Heart left ventricle (tissue), 16 donors: ENCODE data around the gene IMPG2. TPM values are rescaled to one million over a fixed set of nuclear protein-coding genes. Genes with fewer than 3 reads are reported as not detected.

ENCODE experiments used
- ATAC-seq, 4 donors: fragments of 200-7000 bp; cut with Tn5 transposase; one replicate each; pipeline ENCODE4 v1.9.1; 2020 to 2022; ENCODE audit warnings: moderate library complexity in 4 of 4, mild to moderate bottlenecking in 3 of 4, moderate number of reproducible peaks in 1 of 4
- DNase-seq, 5 donors: peaks; one replicate each; pipeline ENCODE4 v3.0.0-alpha.2; 2020
- H3K27ac ChIP-seq, 12 donors: fragments of 200-600 bp; sonication (generic) in 4 of 12; one replicate each; pipeline versions ENCODE4 v1.5.0 to v1.8.0; 2016 to 2022; ENCODE audit warnings: mild to moderate bottlenecking in 2 of 12
- H3K27me3 ChIP-seq, 9 donors: fragments of 200-600 bp; sonication (generic) in 2 of 9; one replicate each; pipeline versions ENCODE4 v1.5.1 to v1.8.0; 2016 to 2022; ENCODE audit warnings: mild to moderate bottlenecking in 3 of 9
- H3K36me3 ChIP-seq, 9 donors: fragments of 200-600 bp; sonication (generic) in 2 of 9; one replicate each; pipeline versions ENCODE4 v1.5.0 to v1.8.0; 2018 to 2022; ENCODE audit warnings: mild to moderate bottlenecking in 2 of 9
- H3K4me1 ChIP-seq, 12 donors: fragments of 200-600 bp; sonication (generic) in 4 of 12; one replicate each; pipeline versions ENCODE4 v1.5.0 to v1.8.0; 2016 to 2022; ENCODE audit warnings: mild to moderate bottlenecking in 3 of 12
- H3K4me3 ChIP-seq, 12 donors: fragments of 200-600 bp; sonication (generic) in 4 of 12; one replicate each; pipeline versions ENCODE4 v1.5.0 to v1.8.0; 2017 to 2022; ENCODE audit warnings: mild to moderate bottlenecking in 9 of 12, moderate library complexity in 4 of 12
- H3K9me3 ChIP-seq, 12 donors: fragments of 200-600 bp; sonication (generic) in 4 of 12; one replicate each; pipeline versions ENCODE4 v1.5.0 to v1.8.0; 2016 to 2022; ENCODE audit warnings: mild to moderate bottlenecking in 1 of 12
- POLR2A ChIP-seq, 2 donors: fragments of 450-650 bp; IDR thresholded peaks; one replicate each; pipeline ENCODE4 v1.6.1; 2017; ENCODE audit warnings: antibody characterized with exemption in 2 of 2, mild to moderate bottlenecking in 2 of 2, moderate library complexity in 2 of 2
- WGBS, 4 donors: extraction: QIAGEN DNeasy Blood & Tissue Kit in 2 of 4; methylation state at CpG; one replicate each; pipeline versions ENCODE4 v1.1.5 to v1.1.7; 2013 to 2018; 5-methylcytosine and 5-hydroxymethylcytosine counted together
- intact Hi-C, 10 donors: fragments of 100-400 bp; cut with DNase I; formaldehyde crosslinking; loops; one replicate each; pipeline versions ENCODE4 v1.11.1 to v1.14.2; 2022
- polyA plus RNA-seq, 2 donors: library from polyadenylated mRNA; stranded (reverse); fragments of 200-250 nt; gene quantifications; one replicate each; pipeline ENCODE4 v1.2.3, GENCODE V29; 2013
- total RNA-seq, 9 donors: library from RNA; depleted of rRNA in 2 of 9; stranded (reverse); fragments of >200 nt in 2 of 9; fragmentation: NEBNext Ultra II Directional in 3 of 9; extraction: Animal tissue kit (Norgen Biotek cat#: 25700) in 3 of 9; gene quantifications; one replicate each; pipeline versions ENCODE4 v1.1.0 to v1.2.4, GENCODE V29; 2016 to 2023
- TF ChIP-seq, protein P1 (sequence below), 12 donors: fragments of 200-600 bp; sonication (generic) in 4 of 12; IDR thresholded peaks; one replicate each; pipeline versions ENCODE4 v1.5.0 to v1.8.0; 2018 to 2022; ENCODE audit warnings: antibody characterized with exemption in 12 of 12, mild to moderate bottlenecking in 5 of 12
- donor health status: ischemic (EF 13 %, LVEDD 7.1; RV severe dilation, severe dysfunction).
- donor health status: healthy with polysubstance abuse.
- donor health status: DM: no; HTN: yes; CAD: no.
- donor health status: DM: no; HTN: no; CAD: no.
- donor health status: ischemic (EF 25% LVEDD 6.9; RV normal size, moderate dysfunction).
- donor health status: ischemic (EF 25% LVEDD 5.7; RV mildly dilated, moderate dysfunction).
- donor health status: healthy.
- donor health status: DM: yes; HTN: yes; CAD: no.
- donor health status: ischemic (EF 35%, LVEDD 5.7; RV mildly dilated, moderate dysfunction).
- donor health status: nonischemic (EF 11% LVEDD 7.7; RV severe dilation, severe dysfunction).
- donor health status: DM: yes; HTN: yes; CAD: no.
- donor health status: PGD.
- donor health status: ischemic (EF 29% LVEDD 5.4; RV normal size, mild dysfunction).
- donor health status: nonischemic (EF 23%, LVEDD 6.1; RV moderate dilation, normal function).

The IMPG2 gene
- total and polyA plus RNA-seq, 11 donors = 0.06 to 0.41 (median 0.19) TPM; not detected in 1

- Histone ChIP-seq H3K9me3 (no peaks in the 10 kb centered on the region), H3K27ac (no peak overlapping the region), H3K27me3 (no peaks in the 10 kb centered on the region), H3K4me1 (no peaks in the 10 kb centered on the region), H3K4me3 (no peak overlapping the region), H3K36me3 (no peaks in the 10 kb centered on the region)
- ATAC-seq = no peak
- DNase-seq = no peak
- intact Hi-C loops = no loop called here
- TF ChIP-seq, protein P1, sequence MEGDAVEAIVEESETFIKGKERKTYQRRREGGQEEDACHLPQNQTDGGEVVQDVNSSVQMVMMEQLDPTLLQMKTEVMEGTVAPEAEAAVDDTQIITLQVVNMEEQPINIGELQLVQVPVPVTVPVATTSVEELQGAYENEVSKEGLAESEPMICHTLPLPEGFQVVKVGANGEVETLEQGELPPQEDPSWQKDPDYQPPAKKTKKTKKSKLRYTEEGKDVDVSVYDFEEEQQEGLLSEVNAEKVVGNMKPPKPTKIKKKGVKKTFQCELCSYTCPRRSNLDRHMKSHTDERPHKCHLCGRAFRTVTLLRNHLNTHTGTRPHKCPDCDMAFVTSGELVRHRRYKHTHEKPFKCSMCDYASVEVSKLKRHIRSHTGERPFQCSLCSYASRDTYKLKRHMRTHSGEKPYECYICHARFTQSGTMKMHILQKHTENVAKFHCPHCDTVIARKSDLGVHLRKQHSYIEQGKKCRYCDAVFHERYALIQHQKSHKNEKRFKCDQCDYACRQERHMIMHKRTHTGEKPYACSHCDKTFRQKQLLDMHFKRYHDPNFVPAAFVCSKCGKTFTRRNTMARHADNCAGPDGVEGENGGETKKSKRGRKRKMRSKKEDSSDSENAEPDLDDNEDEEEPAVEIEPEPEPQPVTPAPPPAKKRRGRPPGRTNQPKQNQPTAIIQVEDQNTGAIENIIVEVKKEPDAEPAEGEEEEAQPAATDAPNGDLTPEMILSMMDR (IDR thresholded peaks at IDR 0.05) = no peak
- no peak for TF ChIP-seq POLR2A (IDR thresholded peaks at IDR 0.05)
These were observed 41.6 kb downstream of the IMPG2 start for GRCh38 chr3:101278727-101279126.

DNA sequence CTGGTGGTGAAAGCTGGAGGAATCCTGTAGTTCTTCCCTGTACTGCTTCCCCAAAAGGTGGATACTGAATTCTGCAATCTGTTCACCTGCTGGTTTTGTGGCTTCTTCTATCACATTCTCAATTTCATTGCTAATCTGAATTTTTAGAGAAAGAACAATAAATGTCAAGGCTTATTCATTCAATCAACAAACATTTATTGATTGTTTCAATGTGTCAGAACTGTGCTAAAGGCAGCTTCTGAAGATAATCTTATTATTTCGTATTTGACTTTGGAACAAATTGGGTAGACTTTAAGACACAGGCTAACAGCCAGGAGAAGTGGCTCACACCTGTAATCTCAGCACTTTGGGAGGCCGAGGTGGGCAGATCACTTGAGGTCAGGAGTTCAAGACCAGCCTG, 46.8 kb downstream of the IMPG2 start:
- Histone ChIP-seq H3K36me3 (peaks cover 0 to 12% (median 0%) of the 10 kb centered on the region in 9 donors), H3K4me3 (no peak overlapping the region), H3K4me1 (peaks cover 0 to 3% (median 0%) of the 10 kb centered on the region in 12 donors), H3K27ac (no peak overlapping the region), H3K27me3 (no peaks in the 10 kb centered on the region), H3K9me3 (no peaks in the 10 kb centered on the region)
- DNase-seq (no peak), ATAC-seq (no peak)
- intact Hi-C loops = no loop called here
- 96 to 98% (median 97%) methylated on average over 2 of the region's 2 CpGs for WGBS, 4 donors
- no peak for TF ChIP-seq POLR2A (IDR thresholded peaks at IDR 0.05)
- TF ChIP-seq, protein P1 (IDR thresholded peaks at IDR 0.05) = no peak

DNA sequence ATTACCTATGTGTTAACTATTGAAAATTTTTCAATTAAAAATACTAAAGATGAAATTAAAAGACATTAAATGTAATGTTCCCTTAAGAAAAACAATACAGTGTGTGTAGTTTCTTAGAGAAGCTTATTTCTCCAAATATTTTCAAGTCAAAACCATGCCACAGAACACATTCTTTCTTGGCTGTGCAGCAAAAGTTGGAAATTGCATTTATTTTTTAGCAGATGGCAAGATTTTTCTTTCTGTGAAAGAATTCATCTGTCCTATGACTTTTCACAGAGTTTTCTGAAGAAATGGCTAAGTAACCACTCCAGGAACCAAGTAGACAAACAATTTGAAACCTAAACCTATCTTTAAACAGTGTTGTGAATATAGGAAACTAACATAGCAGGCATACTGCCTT, 47.2 kb downstream of the IMPG2 start:
- Histone ChIP-seq H3K36me3 (peaks cover 0 to 12% (median 0%) of the 10 kb centered on the region in 9 donors), H3K9me3 (no peaks in the 10 kb centered on the region), H3K4me3 (no peak overlapping the region), H3K27ac (no peak overlapping the region), H3K4me1 (peaks cover 0 to 7% (median 0%) of the 10 kb centered on the region in 12 donors), H3K27me3 (no peaks in the 10 kb centered on the region)
- TF ChIP-seq, protein P1 (IDR thresholded peaks at IDR 0.05) = no peak
- TF ChIP-seq POLR2A (IDR thresholded peaks at IDR 0.05) = no peak
- intact Hi-C loops = no loop called here
- no peak for ATAC-seq
- no peak for DNase-seq

GRCh38 chr3:101271728-101272127, 48.6 kb downstream of the IMPG2 start:
- no peak for ATAC-seq
- no peaks in the 10 kb centered on the region for H3K27me3 ChIP-seq
- no peak overlapping the region for H3K4me3 ChIP-seq
- intact Hi-C loops = no loop called here
- no peak overlapping the region for H3K27ac ChIP-seq
- peaks cover 0 to 9% (median 0%) of the 10 kb centered on the region in 12 donors for H3K4me1 ChIP-seq
- peaks cover 0 to 12% (median 0%) of the 10 kb centered on the region in 9 donors for H3K36me3 ChIP-seq
- DNase-seq = no peak
- H3K9me3 ChIP-seq = no peaks in the 10 kb centered on the region
- 60 to 79% (median 72%) methylated on average over 4 of the region's 4 CpGs for WGBS, 4 donors
- TF ChIP-seq POLR2A (IDR thresholded peaks at IDR 0.05) = no peak
- TF ChIP-seq, protein P1 (IDR thresholded peaks at IDR 0.05) = no peak
